HG03439 (cell line): ENCODE measurements around the gene SFI1.
"Not testable (repeated sequence)": the region's sequence is repeated elsewhere in the genome, so short reads cannot be mapped to it uniquely, and the experiment has no call there.

ENCODE experiments used
- ATAC-seq: cut with Tn5 transposase; IDR thresholded peaks from one replicate; pipeline ENCODE4 v1.9.1; 2021; ENCODE audit warnings: mild to moderate bottlenecking, moderate library complexity; ENCODE audit not compliant: unreplicated experiment

Gene SFI1, protein sequence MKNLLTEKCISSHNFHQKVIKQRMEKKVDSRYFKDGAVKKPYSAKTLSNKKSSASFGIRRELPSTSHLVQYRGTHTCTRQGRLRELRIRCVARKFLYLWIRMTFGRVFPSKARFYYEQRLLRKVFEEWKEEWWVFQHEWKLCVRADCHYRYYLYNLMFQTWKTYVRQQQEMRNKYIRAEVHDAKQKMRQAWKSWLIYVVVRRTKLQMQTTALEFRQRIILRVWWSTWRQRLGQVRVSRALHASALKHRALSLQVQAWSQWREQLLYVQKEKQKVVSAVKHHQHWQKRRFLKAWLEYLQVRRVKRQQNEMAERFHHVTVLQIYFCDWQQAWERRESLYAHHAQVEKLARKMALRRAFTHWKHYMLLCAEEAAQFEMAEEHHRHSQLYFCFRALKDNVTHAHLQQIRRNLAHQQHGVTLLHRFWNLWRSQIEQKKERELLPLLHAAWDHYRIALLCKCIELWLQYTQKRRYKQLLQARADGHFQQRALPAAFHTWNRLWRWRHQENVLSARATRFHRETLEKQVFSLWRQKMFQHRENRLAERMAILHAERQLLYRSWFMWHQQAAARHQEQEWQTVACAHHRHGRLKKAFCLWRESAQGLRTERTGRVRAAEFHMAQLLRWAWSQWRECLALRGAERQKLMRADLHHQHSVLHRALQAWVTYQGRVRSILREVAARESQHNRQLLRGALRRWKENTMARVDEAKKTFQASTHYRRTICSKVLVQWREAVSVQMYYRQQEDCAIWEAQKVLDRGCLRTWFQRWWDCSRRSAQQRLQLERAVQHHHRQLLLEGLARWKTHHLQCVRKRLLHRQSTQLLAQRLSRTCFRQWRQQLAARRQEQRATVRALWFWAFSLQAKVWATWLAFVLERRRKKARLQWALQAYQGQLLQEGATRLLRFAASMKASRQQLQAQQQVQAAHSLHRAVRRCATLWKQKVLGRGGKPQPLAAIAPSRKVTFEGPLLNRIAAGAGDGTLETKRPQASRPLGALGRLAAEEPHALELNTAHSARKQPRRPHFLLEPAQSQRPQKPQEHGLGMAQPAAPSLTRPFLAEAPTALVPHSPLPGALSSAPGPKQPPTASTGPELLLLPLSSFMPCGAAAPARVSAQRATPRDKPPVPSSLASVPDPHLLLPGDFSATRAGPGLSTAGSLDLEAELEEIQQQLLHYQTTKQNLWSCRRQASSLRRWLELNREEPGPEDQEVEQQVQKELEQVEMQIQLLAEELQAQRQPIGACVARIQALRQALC

DNA sequence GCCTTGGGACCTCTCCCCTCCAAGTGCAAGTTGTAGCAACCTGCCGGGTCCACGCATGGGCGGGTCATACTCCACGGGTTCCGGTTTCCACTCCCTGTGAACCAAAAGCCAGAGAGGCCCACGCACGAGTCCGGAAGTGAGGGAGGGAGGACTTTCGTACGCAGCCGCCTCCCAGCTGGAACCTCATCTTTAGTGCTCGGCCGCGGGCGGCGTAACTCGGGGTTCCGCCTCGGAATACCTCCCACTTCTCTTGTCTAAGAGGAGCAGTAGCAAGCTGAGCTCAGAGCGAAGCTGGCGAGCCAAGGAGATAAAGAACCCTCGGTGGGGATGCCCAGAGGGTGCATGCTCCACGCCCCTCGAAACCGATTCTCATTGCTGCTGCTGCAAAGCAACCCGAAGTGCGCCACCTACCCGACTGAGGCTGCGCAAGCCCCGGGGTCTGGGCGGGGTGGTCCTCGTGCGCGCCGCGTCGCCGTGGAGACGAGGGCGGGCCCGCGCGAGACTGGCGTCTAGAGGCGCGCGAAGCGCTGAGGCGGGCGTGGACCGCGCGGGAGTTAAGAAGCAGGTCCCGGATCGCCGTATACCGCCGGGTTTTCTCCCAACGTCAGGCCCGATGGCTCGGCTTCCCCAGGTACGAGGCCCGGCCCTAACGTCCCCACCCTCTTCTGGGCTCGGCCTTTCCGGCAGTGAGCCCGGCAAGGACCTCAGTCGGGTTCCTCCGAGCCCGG lies at the start of gene SFI1:
TSS of gene SFI1 (plus strand) at position 530 of the 728 bp plus-strand sequence. CDS start 11,749 bp downstream, outside the sequence.
- peak; percentile 69 for ATAC-seq

DNA sequence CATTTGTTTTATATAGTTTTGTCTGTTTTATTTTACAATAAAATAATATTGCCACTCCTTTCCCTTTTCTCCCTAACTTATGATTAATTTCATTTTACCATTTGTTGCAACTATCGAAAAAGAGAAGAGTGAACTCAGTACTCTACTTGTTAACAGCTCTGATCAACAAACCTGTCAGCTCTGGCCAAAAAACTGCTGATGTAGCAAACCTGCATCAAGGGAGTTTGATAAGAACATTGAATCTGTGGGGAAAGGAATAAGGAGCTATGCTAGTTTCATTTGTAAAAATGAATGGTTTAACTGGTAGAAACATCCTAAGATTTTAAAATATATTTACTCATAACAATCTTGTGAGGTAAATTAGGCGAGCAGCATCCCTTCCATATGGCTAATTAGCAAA lies 49.6 kb upstream of the SFI1 start:
- ATAC-seq: no peak

DNA sequence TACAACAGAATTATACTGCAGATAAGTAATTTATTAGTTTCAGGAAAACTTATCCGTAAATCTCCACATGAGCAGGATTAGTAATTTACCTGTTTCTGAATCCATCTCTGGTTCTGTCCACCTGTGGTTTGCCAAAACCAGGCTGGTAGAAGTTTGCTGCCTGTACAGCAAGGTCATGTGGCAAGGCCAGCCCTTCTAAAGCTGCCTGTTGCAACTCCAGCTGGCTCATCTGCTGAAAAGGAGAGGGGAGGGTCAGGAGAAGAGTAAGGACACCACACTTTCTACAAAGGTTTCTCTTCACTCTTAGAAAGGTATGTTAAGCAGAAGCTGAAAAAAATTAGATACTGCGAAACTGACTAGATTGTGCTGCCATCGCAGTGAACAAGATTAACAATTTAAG lies 49.0 kb upstream of the SFI1 start:
- ATAC-seq: no peak

DNA sequence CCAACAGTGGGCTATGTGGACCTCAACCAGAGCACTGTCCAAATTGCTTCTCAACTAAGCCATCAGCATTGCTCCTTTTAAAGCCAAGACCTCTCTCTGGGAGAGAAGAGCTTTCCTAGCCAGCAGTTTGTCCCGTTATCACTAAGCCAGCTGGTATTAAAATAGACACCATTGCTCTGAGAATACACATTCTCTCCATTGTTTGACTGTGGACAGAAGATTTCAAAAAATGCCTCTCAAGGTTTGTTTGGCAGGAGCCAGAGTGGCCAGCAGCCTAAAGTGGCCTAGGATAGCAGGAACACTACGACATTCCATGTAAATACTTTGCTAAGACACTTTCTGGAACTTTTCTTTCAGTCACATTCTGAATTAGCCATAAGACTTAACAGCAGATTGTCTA lies 48.0 kb upstream of the SFI1 start:
- ATAC-seq: no peak

DNA sequence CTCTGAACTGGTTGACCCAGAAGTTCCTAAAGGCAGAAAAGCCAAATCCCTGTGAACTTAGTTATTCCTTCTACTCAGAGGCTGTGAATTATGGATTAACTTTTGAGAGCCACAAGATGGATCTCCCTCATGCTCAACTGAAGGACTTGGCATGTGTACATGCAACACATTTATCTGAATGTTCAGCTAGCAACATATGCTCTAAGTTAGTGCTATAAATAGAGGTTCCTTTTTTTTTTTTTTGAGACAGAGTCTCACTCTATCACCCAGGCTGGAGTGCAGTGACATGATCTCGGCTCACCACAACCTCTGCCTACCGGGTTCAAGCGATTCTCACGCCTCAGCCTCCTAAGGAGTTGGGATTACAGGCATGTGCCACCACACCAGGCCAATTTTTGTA lies 46.8 kb upstream of the SFI1 start:
- ATAC-seq: no peak

DNA sequence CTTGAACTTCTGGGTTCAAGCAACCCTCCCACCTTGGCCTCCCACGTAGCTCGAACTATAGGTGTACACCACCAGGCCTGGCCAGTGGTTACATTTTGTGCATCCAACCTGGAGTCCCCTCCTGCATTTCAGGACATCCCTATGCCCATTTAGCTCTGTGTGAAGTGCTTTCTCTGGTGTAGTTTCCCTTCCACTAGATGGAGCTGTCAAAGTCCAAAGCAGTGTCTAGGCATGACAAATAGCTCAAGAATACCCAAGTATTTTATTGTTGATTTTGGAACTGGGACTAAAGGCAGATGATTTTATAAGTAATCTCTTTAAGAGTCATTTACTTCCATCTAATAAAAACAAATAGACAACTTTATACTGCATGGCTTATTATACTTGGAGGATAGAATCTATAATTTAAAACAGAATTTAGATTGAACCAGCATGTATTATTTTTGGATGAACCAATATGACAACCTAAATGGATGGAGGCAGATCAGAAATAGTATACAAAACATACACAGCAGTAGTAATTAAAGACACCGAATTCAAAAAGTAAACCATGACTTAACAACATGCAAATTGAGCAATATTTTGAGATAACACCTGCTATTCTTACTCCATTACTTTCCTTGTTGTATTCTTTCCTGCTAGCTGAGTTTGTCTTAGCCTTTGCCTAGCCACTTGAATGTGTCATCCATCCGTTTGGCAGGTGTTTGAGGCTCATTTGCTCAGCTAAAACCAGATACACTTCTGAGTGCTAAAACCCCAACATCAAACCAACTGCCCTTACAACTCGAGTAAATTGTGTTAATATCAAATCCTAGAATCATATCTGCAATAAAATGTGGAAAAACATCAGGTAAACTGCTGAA lies 44.4 kb upstream of the SFI1 start:
- ATAC-seq: no peak

DNA sequence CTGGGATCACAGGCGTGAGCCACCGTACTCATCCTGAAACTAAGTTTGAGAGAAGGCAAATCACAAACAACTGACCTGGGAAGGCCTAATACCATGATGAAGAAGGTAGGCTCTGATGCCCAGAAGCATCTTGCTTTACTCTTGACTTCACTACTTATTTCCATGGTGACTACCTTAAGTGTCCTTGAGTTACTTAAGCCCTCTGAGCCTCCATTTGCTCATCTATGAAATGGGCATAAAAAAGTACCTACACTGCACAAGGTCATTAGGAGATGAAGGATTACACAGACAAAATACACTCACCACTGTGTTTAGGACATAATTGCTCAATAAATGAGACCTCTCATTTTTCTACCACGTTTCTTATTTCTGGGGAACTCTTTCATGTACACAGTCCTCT lies 34.6 kb upstream of the SFI1 start:
- no peak for ATAC-seq

DNA sequence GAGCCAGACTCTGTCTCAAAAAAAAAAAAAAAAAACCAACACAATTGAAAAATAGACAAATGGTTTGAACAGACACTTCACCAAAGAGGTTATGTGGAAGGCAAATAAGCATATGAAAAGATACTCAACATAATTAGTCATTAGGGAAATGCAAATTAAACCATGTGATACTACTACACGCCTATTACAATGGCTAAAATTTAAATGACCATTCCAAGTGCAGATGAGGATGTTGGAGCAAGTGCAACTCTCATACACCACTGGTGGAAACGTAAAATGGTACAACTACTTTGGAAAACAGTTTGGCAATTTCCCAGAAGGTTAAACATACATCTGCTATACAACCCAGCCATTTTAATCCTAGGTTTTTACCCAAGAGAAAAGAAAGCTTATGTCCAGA lies 31.0 kb upstream of the SFI1 start:
- no peak for ATAC-seq

DNA sequence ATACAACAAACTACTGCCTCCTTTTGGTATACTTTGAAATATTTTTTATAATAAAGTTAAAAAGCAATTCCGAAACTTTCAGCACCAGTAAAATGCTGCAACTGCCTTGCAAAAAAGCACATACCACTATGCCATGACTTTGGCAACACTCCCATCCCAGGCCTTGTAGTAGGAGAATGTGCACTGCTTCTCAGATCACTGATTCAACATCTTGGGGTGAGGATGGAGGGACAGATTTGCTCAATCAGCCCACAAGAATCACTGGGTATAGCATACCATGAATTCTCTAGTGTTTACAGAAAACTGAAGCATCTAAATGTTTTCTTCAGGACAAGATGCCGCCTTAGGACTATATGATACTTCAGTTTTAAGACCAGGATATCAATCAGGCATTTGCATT lies 21.6 kb upstream of the SFI1 start:
- ATAC-seq: no peak

DNA sequence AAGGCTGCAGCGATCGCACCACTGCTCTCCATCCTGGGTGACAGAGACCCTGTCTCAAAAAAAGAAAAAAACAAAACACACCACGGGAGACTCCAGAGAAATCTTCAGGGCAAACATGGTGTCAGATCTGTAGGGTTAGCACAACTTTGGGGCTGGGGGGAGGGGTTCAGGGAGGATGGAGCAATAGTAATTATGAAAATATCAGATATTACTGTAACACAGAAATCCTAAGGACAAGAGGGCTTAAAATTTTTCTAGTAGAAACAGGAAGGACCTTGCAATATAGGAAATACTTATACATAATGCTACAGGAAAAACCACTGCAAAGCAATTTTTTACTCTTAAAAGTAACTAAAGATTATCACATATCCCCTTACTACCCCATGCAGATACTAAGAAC lies 20.5 kb upstream of the SFI1 start:
- ATAC-seq: no peak

DNA sequence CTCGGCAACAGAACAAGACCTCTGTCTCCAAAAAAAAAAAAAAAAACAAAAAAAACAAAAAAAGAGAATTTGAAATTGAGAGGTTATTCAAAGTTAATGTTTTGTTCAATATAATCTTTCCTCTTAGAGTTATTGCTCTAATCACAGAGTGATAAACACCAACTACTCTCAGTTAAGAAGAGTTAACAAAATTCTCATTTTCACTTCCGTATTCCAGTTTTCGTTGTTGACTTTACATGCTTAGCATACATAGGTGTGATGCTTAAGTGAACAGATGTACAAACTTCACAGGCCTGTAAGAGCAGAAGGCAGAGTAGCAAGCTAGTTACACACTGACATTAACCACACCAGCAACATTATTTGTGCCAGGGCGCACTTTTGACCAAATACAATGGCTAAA lies 19.0 kb upstream of the SFI1 start:
- ATAC-seq: peak; percentile 69

DNA sequence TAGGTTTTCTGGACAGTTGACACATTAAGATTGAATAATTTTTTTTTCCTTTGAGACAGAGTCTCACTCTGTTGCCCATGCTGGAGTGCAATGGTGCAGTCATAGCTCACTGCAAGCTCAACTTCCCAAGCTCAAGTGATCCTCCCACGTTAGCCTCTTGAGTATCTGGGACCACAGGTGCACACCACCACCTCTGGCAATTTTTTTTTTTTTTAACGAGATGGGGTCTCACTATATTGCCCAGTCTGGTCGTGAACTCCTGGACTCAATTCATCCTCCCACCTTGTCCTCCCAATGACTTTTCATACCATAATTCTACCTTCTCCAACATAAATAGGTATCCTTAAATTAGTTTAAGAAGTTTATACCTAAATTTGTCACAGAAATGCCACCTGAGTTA lies 15.2 kb upstream of the SFI1 start:
- no peak for ATAC-seq

DNA sequence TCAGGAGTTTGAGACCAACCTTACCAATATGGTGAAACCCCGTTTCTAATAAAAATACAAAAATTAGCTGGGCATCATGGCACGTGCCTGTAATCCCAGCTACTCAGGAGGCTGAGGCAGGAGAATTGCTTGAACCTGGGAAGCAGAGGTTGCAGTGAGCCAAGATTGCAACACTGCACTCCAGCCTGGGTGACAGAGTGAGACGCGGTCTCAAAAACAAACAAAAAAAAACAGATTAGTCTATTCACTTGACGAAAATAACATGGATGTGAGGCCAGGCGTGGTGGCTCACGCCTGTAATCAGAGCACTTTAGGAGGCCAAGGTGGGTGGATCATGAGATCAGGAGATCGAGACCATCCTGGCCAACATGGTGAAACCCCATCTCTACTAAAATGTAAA lies 13.9 kb upstream of the SFI1 start:
- not testable (repeated sequence) for ATAC-seq

DNA sequence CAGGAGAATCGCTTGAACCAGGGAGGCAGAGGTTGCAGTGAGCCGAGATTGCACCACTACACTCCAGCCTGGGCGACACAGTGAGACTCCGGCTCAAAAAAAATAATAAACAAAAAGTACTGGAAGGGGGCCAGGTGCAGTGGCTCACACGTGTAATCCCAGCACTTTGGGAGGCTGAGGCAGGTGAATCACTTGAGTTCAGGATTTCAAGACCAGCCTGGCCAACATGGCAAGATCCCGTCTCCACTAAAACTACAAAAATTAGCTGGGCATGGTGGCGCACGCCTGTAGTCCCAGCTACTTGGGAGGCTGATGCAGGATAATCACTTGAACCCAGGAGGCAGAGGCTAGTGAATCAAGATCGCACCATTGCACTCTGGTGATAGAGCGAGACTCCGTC lies 10.0 kb upstream of the SFI1 start:
- ATAC-seq: not testable (repeated sequence)

DNA sequence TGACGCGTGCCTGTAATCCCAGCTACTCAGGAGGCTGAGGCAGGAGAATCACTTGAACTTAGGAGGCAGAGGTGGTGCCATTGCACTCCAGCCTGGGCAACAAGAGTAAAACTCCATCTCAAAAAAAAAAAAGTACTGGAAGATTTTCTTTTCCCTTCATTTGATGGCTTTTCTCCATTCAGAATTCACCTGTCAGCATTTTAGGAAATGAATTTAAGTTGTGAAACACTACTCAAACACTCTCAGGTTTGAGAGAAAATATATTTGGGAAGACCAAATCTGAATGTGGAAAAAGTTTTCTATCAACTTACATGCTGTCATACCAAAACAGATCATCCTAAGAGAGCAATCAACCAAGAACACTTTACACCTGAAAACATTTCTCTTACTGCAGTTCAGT lies 9.4 kb upstream of the SFI1 start:
- no peak for ATAC-seq

DNA sequence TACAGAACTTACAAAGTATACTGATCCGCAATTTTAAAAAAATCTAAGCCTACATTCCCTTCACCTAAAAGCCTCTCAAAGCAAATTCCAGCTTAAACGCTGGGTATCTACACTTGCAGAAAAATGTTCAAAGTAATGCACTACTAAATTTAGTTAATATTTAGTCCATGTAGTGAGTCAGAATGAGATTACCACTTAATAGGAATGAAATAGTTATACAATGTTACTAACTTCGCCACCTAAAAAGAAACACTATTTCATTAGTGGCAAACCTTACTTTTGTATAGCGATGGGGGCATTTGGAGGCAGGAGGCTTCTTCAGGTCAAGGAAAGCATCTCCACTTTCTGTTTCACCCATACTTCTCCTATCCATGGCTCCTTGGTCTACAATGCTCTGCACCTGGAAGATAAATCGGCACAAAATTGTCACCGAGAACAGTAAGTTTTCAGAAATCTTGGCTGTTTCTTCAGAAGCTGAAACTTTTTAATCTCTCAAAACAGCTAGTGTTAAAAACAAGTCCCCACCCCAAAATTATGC lies 7.9 kb upstream of the SFI1 start:
- ATAC-seq: no peak

DNA sequence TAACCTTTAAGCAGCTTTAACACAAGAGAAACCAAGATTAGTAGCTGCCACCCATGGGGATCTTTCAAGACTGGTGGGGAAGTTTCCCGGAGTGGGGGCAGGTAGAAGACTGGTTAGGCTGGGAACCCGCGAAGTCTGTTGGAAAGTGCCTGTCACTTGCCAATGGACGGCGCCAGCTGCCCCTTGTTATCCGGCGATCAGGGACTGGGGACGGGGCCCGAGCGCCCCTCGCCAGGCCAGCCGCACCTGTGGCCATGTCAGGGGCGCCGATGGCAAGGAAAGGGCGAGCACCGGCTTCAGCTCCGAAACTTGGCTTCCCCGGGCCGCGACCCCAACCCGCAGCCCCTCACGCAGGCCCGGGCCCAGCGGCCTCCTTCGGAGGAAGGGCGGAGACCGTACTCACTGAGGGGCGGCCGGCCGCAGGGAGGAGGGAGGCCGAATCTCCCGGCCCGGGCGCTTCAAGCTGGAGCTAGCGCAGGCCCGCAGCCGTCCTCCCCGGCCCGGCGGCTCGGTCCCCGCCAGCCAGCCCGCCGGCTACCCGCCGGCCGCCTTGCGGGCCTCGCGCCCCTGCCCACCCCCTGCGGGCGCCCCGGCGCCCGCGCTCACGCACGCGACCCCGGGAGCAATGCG lies 7.2 kb upstream of the SFI1 start:
- peak; percentile 8 for ATAC-seq

DNA sequence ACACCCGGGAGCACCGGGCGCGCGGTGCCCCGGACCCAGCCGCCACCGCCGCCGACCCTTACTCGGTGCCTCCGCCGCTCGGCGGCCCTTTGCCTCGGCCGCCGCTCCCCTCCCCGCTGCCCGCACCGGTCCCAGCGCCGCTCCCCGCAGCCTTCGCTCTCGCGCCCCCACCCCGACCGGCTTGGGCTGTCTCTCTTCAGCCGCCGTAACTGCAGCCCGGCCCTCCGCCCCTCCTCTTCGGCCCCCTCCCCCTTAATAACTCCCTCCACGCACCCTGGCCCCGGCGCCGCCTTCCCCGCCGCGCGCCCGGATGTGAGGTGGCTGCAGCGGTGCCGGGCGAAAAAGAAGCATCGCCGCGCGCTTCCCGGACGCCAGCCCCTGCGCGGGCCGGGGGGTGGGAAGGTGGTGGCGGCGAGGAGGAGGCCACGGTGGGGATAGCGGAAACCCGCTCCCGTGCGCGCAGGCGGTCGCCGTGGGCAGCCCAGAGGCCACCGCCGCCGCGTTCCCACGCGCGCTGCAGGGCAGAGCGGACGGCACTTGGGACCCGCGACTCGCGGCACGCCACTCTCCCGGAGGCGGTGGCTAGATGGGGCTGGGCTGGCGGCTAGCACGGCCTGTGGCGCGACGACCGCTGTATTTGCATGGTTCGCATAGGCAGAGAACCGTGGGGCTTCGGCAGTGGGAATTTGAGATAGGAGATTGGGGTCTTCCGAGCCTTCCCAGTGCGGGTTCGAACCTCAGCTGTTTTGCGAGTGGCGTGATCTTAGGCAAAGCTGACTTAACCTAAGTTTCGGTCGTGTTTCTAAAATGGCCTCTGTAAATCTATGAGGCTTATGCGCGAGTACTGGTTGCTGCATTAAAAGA lies 6.5 kb upstream of the SFI1 start, which contains the start of gene EIF4ENIF1:
TSS of gene EIF4ENIF1 (minus strand) at position 211 of the 864 bp plus-strand sequence. CDS start 1,124 bp downstream, outside the sequence.
- ATAC-seq: peak; percentile 33
